A549 treated with Hydrocortisone at 1 μM for 4 hours (cell line): ENCODE data around the gene MB21D2. TPM values are rescaled to one million over a fixed set of nuclear protein-coding genes. Genes with fewer than 3 reads are reported as not detected.

Experiments
- total RNA-seq: library from RNA; stranded (reverse); fragments of 200-300 nt; extraction: Qiagen RNA extraction; gene quantifications from 5 replicates; pipeline ENCODE4 v1.2.3, GENCODE V29; 2022

MB21D2 gene
- 4.1 to 6.0 TPM (median 4.9 TPM) in 5 replicates for total RNA-seq

DNA sequence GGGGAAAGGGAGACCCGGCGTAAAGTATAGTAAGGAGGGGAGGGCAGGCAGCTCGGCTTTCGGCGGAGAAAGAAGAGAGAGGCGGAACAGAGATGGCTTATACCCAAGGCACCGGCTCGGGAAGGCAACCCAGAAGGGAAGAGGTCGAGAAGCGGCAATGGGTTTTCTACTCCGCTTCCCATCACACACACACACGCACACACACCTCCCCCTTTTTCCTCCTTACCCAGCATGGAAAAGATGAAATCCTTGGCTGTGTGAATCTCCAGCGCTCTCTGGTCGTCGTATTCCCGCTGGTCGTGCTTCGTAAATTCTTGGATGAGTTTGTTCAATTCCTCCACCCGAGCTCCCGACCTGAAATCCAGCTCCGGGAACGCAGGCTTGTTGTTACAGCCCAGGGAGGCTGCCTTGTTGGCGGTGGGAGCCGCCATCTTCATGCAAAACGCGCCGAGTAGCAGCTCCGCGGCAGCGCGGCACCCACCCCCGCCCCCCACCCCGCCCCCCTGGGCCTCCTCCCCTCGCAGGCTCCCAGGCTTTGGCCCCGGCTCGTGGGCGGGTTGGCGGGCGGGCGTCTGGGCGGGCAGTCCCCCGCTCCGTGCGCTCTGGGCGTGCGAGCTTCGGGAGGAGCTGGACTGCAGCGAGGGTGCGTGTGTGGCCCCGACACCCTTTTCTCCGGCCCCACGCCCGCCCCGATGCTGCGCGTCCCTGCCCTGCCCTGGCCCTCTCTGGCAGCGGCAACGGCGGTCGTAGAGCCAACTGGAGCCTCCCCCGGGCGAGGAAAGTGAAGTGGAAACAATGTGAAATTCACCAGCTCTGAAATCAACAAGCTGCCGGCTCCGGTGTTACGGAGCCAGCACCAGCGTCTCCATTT is at the start of gene MB21D2:
Gene MB21D2 (minus strand): TSS at position 453 of the 871 bp plus-strand sequence. CDS start 16 bp downstream, at position 437.

Other genes with a start within 250 kb of the MB21D2 start
- 0.39 to 0.98 TPM (median 0.63 TPM) in 5 replicates for gene FGF12, start 190.3 kb downstream of the MB21D2 start, total RNA-seq